ENCODE measurements around the gene GPR75. TPM values are rescaled to one million over a fixed set of nuclear protein-coding genes. Genes with fewer than 3 reads are reported as not detected.
"Not testable (repeated sequence)": the region's sequence is repeated elsewhere in the genome, so short reads cannot be mapped to it uniquely, and the experiment has no call there.

The GPR75 gene
- total and polyA plus RNA-seq, 4 donors: 0.71 to 2.8 (median 1.1) TPM

- no peak for DNase-seq
- Histone ChIP-seq H3K9ac (ENCODE audit: insufficient read depth in 1 of 2, low read length in 2 of 2) (no peak overlapping the region), H3K27ac (ENCODE audit: low read depth in 1 of 2, low read length in 1 of 2) (no peak overlapping the region), H3K4me3 (no peak overlapping the region), H3K9me3 (ENCODE audit: control insufficient read depth in 4 of 4, insufficient read depth in 3 of 4, low read length in 3 of 4) (no peaks in the 10 kb centered on the region), H3K4me1 (ENCODE audit: control insufficient read depth in 5 of 5, insufficient read depth in 5 of 5, low read length in 5 of 5) (peaks cover 0 to 4% (median 0%) of the 10 kb centered on the region in 5 donors), H3K36me3 (ENCODE audit: control insufficient read depth in 4 of 4, insufficient read depth in 4 of 4, low read length in 4 of 4) (peaks cover 10 to 23% (median 13%) of the 10 kb centered on the region in 4 donors), H3K27me3 (ENCODE audit: control insufficient read depth in 3 of 3, insufficient read depth in 3 of 3, low read length in 2 of 3) (no peaks in the 10 kb centered on the region)
- no peak for TF ChIP-seq CTCF (IDR thresholded peaks at IDR 0.05; ENCODE audit: control extremely low read depth, extremely low read depth)
- WGBS, 2 donors: 95% methylated on average over 5 of the region's 5 CpGs
- no peak for ATAC-seq (ENCODE audit: insufficient read depth, low FRiP score)
Observed at GRCh38 chr2:53861824-53862223, 2.1 kb upstream of the GPR75 start.

- no peak overlapping the region for H3K4me3 ChIP-seq
- H3K4me1 ChIP-seq (ENCODE audit: control insufficient read depth in 5 of 5, insufficient read depth in 5 of 5, low read length in 5 of 5): peaks cover 0 to 4% (median 0%) of the 10 kb centered on the region in 5 donors
- H3K27me3 ChIP-seq (ENCODE audit: control insufficient read depth in 3 of 3, insufficient read depth in 3 of 3, low read length in 2 of 3): no peaks in the 10 kb centered on the region
- DNase-seq (no peak), ATAC-seq (ENCODE audit: insufficient read depth, low FRiP score) (no peak)
- WGBS, 2 donors: 88 to 90% methylated on average over 2 of the region's 2 CpGs
- H3K36me3 ChIP-seq (ENCODE audit: control insufficient read depth in 4 of 4, insufficient read depth in 4 of 4, low read length in 4 of 4): peaks cover 5 to 13% (median 9%) of the 10 kb centered on the region in 4 donors
- H3K9me3 ChIP-seq (ENCODE audit: control insufficient read depth in 4 of 4, insufficient read depth in 3 of 4, low read length in 3 of 4): no peaks in the 10 kb centered on the region
- H3K9ac ChIP-seq (ENCODE audit: insufficient read depth in 1 of 2, low read length in 2 of 2): no peak overlapping the region
- TF ChIP-seq CTCF (IDR thresholded peaks at IDR 0.05; ENCODE audit: control extremely low read depth, extremely low read depth): no peak
- H3K27ac ChIP-seq (ENCODE audit: low read depth in 1 of 2, low read length in 1 of 2): no peak overlapping the region
Observed at GRCh38 chr2:53856272-53856671, 3.5 kb downstream of the GPR75 start.

- Histone ChIP-seq H3K9ac (ENCODE audit: insufficient read depth in 1 of 2, low read length in 2 of 2) (no peak overlapping the region), H3K27ac (ENCODE audit: low read depth in 1 of 2, low read length in 1 of 2) (no peak overlapping the region), H3K27me3 (ENCODE audit: control insufficient read depth in 3 of 3, insufficient read depth in 3 of 3, low read length in 2 of 3) (no peaks in the 10 kb centered on the region), H3K9me3 (ENCODE audit: control insufficient read depth in 4 of 4, insufficient read depth in 3 of 4, low read length in 3 of 4) (no peaks in the 10 kb centered on the region), H3K36me3 (ENCODE audit: control insufficient read depth in 4 of 4, insufficient read depth in 4 of 4, low read length in 4 of 4) (peaks cover 5 to 13% (median 9%) of the 10 kb centered on the region in 4 donors), H3K4me3 (no peak overlapping the region), H3K4me1 (ENCODE audit: control insufficient read depth in 5 of 5, insufficient read depth in 5 of 5, low read length in 5 of 5) (no peaks in the 10 kb centered on the region)
- 94 to 96% methylated on average over 2 of the region's 2 CpGs for WGBS, 2 donors
- no peak for ATAC-seq (ENCODE audit: insufficient read depth, low FRiP score)
- TF ChIP-seq CTCF (IDR thresholded peaks at IDR 0.05; ENCODE audit: control extremely low read depth, extremely low read depth): no peak
- no peak for DNase-seq
Observed at GRCh38 chr2:53854678-53855077, 5.1 kb downstream of the GPR75 start.

GRCh38 chr2:53852532-53852931 is 7.2 kb downstream of the GPR75 start:
- Histone ChIP-seq H3K4me3 (no peak overlapping the region), H3K9ac (ENCODE audit: insufficient read depth in 1 of 2, low read length in 2 of 2) (no peak overlapping the region), H3K9me3 (ENCODE audit: control insufficient read depth in 4 of 4, insufficient read depth in 3 of 4, low read length in 3 of 4) (no peaks in the 10 kb centered on the region), H3K36me3 (ENCODE audit: control insufficient read depth in 4 of 4, insufficient read depth in 4 of 4, low read length in 4 of 4) (peaks cover 5 to 13% (median 8%) of the 10 kb centered on the region in 4 donors), H3K4me1 (ENCODE audit: control insufficient read depth in 5 of 5, insufficient read depth in 5 of 5, low read length in 5 of 5) (no peaks in the 10 kb centered on the region), H3K27me3 (ENCODE audit: control insufficient read depth in 3 of 3, insufficient read depth in 3 of 3, low read length in 2 of 3) (no peaks in the 10 kb centered on the region), H3K27ac (ENCODE audit: low read depth in 1 of 2, low read length in 1 of 2) (no peak overlapping the region)
- TF ChIP-seq CTCF (IDR thresholded peaks at IDR 0.05; ENCODE audit: control extremely low read depth, extremely low read depth): no peak
- DNase-seq (no peak), ATAC-seq (ENCODE audit: insufficient read depth, low FRiP score) (no peak)
- WGBS, 2 donors: 94 to 97% methylated on average over 4 of the region's 4 CpGs

GRCh38 chr2:53851052-53851757 is 8.6 kb downstream of the GPR75 start:
- H3K36me3 ChIP-seq (ENCODE audit: control insufficient read depth in 4 of 4, insufficient read depth in 4 of 4, low read length in 4 of 4): peaks cover 5 to 13% (median 8%) of the 10 kb centered on the region in 4 donors
- DNase-seq; H3K4me1 ChIP-seq (ENCODE audit: control insufficient read depth in 5 of 5, insufficient read depth in 5 of 5, low read length in 5 of 5); H3K9ac ChIP-seq (ENCODE audit: insufficient read depth in 1 of 2, low read length in 2 of 2); H3K9me3 ChIP-seq (ENCODE audit: control insufficient read depth in 4 of 4, insufficient read depth in 3 of 4, low read length in 3 of 4); ATAC-seq (ENCODE audit: insufficient read depth, low FRiP score); H3K27ac ChIP-seq (ENCODE audit: low read depth in 1 of 2, low read length in 1 of 2); H3K27me3 ChIP-seq (ENCODE audit: control insufficient read depth in 3 of 3, insufficient read depth in 3 of 3, low read length in 2 of 3); H3K4me3 ChIP-seq: not testable (repeated sequence)
- WGBS, 2 donors: 94 to 95% methylated on average over 9 of the region's 9 CpGs
